T follicular helper cell (primary cell): Measurements from ENCODE around the gene TAB2.
"Not testable (repeated sequence)": the region's sequence is repeated elsewhere in the genome, so short reads cannot be mapped to it uniquely, and the experiment has no call there.

Source experiments
- DNase-seq: peaks from one replicate; pipeline ENCODE4 v3.0.0-alpha.2; 2020; ENCODE audit warnings: low read depth

Gene TAB2

DNA sequence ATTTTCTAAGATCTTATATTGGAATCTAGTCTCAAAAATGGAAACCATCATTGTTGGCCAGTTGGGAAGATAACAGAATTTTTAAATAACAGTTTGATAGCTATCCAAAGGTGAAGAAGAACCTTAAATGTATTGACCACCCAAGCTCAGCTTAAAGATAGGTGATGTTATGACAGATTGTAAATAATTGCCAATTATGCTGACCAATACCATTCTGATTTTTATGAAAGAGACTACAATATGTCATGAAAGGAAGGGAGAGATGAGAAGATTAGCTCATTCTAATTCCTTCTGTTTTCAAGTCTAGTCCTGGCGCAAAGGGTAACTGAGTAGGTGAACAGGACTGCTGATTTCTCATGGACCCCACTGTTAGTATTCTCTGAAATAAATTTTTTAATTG is 5.7 kb upstream of the TAB2 start:
- no peak for DNase-seq

DNA sequence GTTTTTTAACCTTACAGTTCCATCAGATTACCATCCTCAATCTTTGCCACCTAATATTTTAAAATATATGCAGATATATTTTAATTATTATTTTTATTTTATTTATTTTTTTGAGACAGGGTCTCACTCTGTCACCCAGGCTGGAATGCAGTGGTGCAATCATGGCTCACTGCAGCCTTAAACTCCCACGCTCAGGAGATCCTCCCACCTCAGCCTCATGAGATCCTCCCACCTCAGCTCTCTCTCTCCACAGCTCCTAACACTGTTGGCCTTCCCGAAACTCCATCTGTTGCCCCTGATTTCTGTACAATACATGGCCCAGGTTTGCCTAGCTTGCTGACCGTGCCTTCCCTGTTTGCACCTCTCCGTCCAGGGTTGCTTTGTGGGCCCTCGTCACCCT is 4.4 kb upstream of the TAB2 start:
- DNase-seq, result no peak

DNA sequence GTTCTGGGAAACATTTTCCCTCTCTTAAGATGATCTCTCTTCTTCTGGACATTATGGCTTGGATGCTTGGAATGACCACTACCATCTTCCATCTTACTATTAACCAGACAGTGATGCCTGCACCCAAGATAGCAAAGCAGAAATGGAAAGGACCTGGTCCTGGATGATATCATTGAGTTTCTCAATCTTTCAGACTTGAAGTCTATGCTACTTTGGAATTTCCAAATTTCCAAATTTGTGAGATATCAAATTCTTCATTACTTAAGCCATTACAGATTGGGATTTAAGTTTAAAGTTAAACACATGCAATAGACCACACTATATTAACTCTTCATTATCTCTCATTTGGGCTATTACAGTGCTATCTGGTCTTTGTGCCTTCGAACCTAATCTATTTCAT is 3.7 kb upstream of the TAB2 start:
- no peak for DNase-seq

DNA sequence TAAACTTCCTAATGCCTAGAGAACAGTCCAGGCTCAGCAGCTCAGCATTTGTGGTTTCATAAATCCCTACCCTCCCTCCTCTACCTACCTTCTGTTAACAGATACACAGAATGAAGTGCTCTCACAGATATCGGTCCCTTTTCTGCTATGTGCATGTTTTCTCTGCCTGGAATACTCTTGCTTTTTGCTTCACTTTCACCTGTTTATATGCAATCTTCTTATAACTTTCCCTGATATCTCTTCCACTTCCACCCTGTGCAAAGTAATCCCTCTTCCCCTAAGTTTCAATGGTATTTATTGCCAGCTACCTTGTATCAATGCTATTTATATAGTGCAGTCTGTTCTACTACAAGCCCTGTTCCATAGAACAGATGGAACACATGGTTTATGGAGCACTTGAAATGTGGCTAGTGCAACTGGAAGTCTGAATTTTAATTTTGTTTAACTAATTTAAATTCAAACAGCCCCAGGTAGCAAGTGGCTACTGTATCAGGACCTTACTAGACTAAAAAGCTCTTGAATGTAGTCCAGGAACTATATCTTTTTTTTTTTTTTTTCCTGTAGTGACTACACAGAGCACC is 3.1 kb upstream of the TAB2 start:
- no peak for DNase-seq

DNA sequence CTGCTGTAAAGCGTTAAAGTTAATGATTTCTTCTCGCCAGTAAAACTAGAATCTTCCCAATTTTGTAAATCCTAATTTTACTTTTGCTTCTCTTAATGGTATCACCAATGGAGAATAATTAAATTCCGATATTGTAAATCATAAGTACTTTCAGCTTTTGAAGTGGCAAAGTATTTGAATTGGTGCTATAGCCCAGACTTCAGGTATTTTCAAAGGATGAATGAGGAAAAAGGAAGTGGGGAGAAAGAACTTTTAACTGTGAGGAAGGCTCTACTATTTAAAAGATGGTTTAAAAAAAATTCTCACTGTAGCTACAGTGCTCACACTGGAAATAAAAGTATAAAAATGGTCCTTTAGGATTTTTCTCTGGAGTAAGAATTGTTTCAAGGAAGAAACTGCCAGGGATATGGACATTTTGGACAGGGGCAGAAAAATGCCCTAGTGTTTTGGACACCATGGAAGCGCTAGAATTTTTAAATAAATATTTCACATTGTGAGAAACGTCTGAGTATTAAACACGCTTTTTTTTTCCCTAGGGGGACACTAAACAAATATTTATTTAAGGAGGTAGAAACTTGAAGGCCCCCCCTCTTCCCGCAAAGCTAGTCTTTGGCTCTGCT is 1.3 kb upstream of the TAB2 start:
- no peak for DNase-seq

- DNase-seq, result peak; percentile 85
Observed at GRCh38 chr6:149316740-149317643, 520 bp upstream of the TAB2 start.

GRCh38 chr6:149318581-149319286 is 1.2 kb downstream of the TAB2 start:
- no peak for DNase-seq

DNA sequence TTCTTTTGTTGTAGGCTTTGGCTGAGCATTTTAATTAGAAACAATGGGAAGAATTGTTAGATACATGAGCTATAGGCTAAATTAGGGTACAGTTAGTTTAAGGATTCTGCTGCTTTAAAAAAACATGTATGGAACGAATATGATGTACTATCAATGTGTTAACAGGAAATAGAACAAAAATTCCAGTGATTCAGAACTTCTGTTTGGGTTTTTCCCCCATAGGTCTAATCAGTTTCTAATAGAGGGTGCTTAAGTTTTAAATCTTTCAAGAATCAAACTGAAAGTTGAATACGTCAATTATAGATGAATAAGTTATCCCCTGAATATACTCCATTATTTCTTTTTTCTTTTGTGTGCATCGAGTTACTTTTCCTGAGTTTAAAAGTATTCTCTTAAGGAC is 1.9 kb downstream of the TAB2 start:
- no peak for DNase-seq

DNA sequence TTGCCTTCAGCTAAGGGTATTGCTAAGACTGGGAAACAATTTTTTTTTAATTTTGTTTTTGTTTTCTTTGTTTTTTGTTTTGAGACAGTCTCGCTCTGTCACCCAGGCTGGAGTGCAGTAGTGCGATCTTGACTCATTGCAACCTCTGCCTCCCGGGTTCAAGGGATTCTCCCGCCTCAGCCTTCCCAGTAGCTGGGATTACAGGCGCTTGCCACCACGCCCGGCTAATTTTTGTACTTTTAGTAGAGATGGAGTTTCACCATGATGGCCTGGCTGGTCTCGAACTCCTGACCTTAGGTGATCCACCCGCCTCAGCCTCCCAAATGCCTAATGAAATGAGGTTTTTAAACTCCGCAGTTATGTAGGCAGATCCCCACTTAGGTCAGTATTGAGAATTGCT is 2.5 kb downstream of the TAB2 start:
- not testable (repeated sequence) for DNase-seq

DNA sequence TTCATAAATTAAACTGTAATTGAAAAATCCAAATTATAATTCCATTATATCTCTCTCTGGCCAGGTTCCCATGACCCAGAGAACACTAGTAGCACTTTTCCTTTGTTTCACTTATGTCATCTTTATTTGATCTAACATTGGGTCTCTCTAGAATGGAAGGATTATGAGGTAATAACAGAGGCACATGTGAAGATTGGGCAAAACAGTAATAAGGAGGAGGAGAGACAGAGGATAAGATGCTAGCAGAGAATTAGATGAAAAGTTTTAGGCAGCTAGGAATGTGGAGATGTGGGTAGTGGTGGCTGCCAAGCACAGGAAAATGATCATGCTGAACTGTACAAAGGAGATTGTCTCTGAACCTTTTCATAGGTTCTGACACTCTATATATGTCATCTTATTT is 3.3 kb downstream of the TAB2 start:
- DNase-seq, result no peak

- no peak for DNase-seq
Observed at GRCh38 chr6:149323353-149323752, 5.8 kb downstream of the TAB2 start.

GRCh38 chr6:149323925-149324324 is 6.4 kb downstream of the TAB2 start:
- no peak for DNase-seq

- no peak for DNase-seq
Observed at GRCh38 chr6:149324428-149324827, 6.9 kb downstream of the TAB2 start.

GRCh38 chr6:149325648-149326236 is 8.2 kb downstream of the TAB2 start:
- DNase-seq, result no peak

- no peak for DNase-seq
Observed at GRCh38 chr6:149327638-149328037, 10.1 kb downstream of the TAB2 start.

GRCh38 chr6:149328083-149328482 is 10.6 kb downstream of the TAB2 start:
- no peak for DNase-seq

GRCh38 chr6:149329529-149329928 is 12.0 kb downstream of the TAB2 start:
- no peak for DNase-seq

- no peak for DNase-seq
Observed at GRCh38 chr6:149330133-149330532, 12.6 kb downstream of the TAB2 start.

- DNase-seq, result no peak
Observed at GRCh38 chr6:149331043-149331807, 13.7 kb downstream of the TAB2 start.

GRCh38 chr6:149331871-149332270 is 14.4 kb downstream of the TAB2 start:
- no peak for DNase-seq

- DNase-seq, result no peak
Observed at GRCh38 chr6:149332602-149333265, 15.2 kb downstream of the TAB2 start.
